ENCODE measurements around the gene FZR1. TPM values are rescaled to one million over a fixed set of nuclear protein-coding genes. Genes with fewer than 3 reads are reported as not detected.

FZR1 gene
- total RNA-seq, 1 donor from 2014 or later = 53.9 TPM

DNA sequence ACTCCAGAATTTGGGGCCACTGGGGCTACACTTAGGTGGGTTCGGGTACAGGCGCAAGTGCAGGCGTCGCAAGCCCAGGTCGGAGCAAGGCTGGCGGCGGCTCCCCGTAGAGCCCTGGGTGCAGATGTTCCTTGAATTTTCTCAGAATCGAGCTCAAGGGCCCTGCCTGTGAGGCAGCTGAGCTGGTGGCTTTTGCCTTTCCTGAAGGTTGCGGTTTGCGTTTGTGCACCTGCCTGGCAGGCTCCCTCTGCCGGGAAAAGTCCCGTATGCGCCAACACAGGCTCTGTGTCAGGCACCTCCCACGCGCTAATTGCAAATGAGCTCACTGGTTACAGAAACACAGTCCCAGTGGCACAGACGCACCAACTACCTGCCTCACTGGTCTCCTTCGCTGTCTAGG is 11.6 kb upstream of the FZR1 start:
- no peak for DNase-seq (ENCODE audit: low read depth)
- TF ChIP-seq, protein P1, sequence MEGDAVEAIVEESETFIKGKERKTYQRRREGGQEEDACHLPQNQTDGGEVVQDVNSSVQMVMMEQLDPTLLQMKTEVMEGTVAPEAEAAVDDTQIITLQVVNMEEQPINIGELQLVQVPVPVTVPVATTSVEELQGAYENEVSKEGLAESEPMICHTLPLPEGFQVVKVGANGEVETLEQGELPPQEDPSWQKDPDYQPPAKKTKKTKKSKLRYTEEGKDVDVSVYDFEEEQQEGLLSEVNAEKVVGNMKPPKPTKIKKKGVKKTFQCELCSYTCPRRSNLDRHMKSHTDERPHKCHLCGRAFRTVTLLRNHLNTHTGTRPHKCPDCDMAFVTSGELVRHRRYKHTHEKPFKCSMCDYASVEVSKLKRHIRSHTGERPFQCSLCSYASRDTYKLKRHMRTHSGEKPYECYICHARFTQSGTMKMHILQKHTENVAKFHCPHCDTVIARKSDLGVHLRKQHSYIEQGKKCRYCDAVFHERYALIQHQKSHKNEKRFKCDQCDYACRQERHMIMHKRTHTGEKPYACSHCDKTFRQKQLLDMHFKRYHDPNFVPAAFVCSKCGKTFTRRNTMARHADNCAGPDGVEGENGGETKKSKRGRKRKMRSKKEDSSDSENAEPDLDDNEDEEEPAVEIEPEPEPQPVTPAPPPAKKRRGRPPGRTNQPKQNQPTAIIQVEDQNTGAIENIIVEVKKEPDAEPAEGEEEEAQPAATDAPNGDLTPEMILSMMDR (conservative IDR thresholded peaks at IDR 0.05; ENCODE audit: low read depth, low read length) = no peak
- H3K4me3 ChIP-seq (ENCODE audit: low read depth, low read length) = no peak overlapping the region

DNA sequence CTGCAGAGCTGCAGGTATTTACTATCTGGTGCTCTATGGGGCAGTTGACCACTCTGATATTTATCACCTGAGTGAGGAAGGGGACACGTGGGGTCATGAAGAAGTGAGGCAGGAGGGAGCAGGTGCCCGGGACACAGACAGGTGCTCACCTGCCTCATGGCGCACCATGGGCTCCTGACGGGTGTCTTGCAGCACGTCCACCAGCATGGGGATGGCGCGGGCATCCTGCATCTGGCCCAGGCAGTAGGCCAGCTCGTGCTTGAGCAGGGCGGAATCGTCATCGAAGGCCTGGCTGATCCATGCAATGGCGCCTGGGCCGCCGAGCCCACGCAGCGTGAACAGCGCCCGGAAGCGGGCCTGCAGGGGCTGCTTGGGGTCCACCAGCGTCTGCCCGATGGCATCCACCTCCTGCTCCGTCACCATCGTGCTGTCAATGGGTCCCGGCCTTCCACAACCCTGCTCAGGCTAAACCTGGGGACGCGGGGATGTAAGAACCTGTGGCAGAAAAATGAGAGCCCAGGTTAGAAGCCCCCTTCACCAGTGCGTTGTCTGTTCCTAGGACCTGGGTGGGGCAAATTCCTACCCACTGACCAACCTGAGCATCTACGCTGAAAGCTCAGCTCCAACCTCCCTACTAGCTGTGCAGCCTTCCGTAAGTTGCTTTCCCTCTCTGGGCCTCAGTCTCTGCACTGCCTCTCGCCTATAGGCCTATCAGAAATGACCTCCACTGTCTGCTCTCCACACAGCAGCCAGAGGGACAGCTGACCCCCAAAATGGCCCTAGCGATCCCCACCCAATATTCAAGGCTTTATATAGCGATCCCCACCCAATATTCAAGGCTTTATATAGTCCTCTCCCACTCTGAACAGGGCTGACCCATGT is 9.5 kb upstream of the FZR1 start:
- H3K4me3 ChIP-seq (ENCODE audit: low read depth, low read length) = no peak overlapping the region
- DNase-seq (ENCODE audit: low read depth) = no peak
- TF ChIP-seq, protein P1 (conservative IDR thresholded peaks at IDR 0.05; ENCODE audit: low read depth, low read length) = no peak

DNA sequence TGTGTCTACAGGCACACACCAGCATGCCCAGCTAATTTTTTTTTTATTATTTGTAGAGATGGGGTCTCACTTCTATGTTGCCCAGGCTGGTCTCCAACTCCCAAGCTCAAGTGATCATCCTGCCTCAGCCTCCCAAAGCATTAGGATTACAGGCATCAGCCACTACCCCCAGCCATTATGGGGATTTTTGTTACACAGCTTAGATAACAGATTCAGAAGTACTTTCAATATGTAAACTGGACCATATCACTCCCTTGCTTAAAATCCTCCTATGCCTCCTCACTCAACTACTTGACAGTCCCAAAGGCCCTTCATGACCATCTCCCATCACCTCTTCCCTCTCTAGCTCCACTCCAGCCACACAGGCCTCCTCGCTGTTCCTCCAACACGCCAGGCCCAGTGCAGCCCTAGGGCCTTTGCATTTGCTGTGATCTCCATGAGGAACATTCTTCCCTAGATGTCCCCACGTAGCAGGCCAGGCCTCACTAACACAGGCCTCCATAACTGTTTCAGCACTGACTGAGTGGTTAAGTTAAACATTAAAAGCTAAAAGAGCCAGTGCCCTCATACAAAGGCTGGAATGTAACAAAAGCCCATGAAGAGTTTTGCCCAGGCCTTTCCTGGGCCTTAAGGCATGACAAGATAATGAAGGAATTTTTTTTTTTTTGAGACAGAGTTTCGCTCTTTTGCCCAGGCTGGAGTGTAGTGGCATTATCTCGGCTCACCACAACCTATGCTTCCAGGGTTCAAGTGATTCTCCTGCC is 8.2 kb upstream of the FZR1 start:
- H3K4me3 ChIP-seq (ENCODE audit: low read depth, low read length) = no peak overlapping the region
- TF ChIP-seq, protein P1 (conservative IDR thresholded peaks at IDR 0.05; ENCODE audit: low read depth, low read length) = no peak
- no peak for DNase-seq (ENCODE audit: low read depth)

DNA sequence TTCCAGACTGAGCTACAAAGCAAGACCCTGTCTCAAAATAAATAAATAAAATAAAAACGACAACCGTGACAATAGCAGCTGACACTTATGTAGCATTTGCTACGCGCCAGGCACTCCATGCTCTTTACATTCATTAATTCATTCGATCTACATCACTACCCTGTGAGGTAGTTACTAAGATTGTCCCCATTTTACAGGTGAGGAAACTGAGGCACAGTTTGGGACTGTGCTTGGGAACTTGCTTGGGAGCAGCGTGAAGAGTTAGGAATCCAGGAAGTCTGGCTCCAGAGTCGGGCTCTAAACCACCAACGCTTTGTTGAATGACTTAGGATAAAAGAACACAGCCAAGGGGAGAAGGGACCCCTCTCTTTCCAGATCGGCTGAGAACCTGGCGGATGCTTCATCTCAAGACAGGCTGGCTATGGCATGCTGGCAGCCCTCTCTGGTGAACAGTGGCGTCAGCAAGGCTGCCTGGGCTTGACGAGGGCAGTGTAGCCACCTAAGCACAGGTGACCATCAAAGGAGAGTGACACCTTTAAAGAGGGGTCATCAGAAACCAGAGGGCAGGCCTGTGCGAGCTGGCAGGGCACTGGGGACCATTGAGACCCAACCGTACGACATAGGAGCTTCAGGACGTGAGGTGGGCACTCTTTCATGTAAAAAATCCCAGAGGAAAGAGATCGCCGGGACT is 6.2 kb upstream of the FZR1 start:
- peak overlapping the region; percentile 92 for H3K4me3 ChIP-seq (ENCODE audit: low read depth, low read length)
- no peak for DNase-seq (ENCODE audit: low read depth)
- TF ChIP-seq, protein P1 (conservative IDR thresholded peaks at IDR 0.05; ENCODE audit: low read depth, low read length) = no peak

DNA sequence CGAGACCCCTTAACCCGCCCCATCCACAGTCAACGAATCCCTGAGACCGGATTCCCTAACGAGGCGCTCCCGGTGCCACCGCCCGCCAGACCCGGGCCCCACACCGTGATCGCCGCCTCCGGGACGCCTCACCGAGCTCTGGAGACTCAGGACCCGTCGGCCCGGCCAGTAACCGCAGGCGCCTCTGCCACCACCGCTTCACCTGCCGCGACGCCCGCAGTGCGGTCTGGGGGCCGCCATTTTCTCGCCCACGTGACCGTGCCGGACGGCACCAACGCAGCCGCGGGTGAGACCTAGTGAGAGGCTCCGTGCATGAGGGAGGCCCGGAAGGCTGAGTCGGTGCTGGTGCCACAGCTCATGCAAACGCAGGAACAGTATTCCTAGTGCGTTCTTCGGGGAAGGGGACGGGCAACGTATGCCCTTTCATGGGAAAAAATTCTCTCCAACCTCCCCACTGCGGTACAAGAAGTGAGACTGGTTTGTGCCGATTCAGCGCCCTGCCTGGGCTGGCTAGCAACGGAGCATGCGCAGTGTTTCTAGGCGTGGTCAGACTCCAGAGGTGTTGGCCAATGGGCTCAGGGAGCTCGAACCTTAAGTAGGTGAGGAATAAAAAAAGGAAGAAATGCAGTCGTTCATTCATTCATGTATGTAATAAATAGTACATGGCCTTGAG is 5.5 kb upstream of the FZR1 start, which contains the start of gene DOHH:
Gene DOHH, minus strand, starts transcription at position 246 of the 673 bp plus-strand sequence. CDS start 3,860 bp downstream, outside the sequence.
- H3K4me3 ChIP-seq (ENCODE audit: low read depth, low read length) = peak within 1 kb of the TSS; percentile 92
- peak; percentile 79 for DNase-seq (ENCODE audit: low read depth)
- TF ChIP-seq, protein P1 (conservative IDR thresholded peaks at IDR 0.05; ENCODE audit: low read depth, low read length) = no peak

DNA sequence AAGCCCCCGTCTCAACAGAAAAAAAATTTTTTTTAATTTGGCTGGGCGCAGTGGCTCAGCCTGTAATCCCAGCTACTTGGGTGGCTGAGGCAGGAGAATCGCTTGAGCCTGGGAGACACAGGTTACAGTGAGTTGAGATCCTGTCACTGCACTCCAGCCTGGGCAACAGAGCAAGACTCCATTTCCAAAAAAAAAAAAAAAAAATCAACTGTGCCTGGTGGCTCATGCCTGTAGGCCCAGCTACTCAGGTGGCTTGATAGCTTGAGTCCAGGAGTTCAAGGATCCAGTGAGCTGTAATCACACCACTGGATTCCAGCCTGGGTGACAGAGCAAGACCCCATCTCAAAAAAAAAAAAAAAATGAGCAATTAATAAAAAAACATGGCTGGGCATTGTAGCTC is 4.3 kb upstream of the FZR1 start:
- no peak for DNase-seq (ENCODE audit: low read depth)
- TF ChIP-seq, protein P1 (conservative IDR thresholded peaks at IDR 0.05; ENCODE audit: low read depth, low read length) = no peak
- no peak overlapping the region for H3K4me3 ChIP-seq (ENCODE audit: low read depth, low read length)
